NCI-H526 treated with DMSO at 0.1 percent for 48 hours (cell line): ENCODE data around the gene PLEK.
A peak's percentile ranks its signal among the peaks of the same experiment; 100 is the strongest.
"Not testable (repeated sequence)": the region's sequence is repeated elsewhere in the genome, so short reads cannot be mapped to it uniquely, and the experiment has no call there.

Source experiments
- DNase-seq: peaks from one replicate; lab custom pipeline; 2025; lab: John Stamatoyannopoulos, UW

The PLEK gene, protein sequence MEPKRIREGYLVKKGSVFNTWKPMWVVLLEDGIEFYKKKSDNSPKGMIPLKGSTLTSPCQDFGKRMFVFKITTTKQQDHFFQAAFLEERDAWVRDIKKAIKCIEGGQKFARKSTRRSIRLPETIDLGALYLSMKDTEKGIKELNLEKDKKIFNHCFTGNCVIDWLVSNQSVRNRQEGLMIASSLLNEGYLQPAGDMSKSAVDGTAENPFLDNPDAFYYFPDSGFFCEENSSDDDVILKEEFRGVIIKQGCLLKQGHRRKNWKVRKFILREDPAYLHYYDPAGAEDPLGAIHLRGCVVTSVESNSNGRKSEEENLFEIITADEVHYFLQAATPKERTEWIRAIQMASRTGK

DNA sequence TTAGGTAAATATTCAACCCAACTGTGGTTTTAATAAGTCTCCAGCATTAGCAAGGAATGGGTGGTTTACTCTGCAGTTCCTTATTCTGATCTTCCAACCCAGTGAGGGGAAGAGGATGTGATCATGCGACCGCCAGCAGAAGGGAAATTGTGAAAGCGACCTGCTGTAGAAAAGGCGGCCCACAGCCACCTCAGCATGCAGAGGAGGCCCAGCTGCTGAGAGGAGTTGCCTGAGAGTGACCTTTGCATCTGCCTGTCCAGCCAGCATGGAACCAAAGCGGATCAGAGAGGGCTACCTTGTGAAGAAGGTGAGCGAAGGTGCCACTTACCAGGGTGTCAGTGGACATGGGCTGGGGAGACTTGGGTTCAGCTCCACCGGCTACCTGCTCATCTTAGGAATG, at the start of gene PLEK:
Gene PLEK, plus strand, starts transcription at position 196 of the 400 bp plus-strand sequence. Its CDS starts 70 bp downstream, at position 266.
- DNase-seq = no peak

DNA sequence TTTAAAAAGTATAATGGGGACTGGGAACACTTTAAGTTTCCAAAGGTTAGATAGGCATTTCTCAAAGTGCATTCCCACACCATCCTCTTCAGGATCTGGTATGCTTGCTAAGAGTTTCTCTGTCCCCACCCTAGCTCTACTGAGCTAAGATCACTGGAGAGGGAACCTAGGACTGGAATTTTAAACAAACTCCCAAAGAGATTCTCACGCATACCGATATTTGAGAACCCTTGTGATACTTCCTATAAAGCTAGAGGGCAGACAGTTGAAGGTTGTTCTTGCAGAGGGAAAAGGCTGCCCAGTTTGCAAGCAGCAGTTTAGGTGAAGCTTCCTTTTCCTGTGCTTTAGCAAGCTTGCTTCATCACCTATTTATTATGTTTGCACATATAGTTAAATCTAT, 49.0 kb upstream of the PLEK start:
- no peak for DNase-seq

DNA sequence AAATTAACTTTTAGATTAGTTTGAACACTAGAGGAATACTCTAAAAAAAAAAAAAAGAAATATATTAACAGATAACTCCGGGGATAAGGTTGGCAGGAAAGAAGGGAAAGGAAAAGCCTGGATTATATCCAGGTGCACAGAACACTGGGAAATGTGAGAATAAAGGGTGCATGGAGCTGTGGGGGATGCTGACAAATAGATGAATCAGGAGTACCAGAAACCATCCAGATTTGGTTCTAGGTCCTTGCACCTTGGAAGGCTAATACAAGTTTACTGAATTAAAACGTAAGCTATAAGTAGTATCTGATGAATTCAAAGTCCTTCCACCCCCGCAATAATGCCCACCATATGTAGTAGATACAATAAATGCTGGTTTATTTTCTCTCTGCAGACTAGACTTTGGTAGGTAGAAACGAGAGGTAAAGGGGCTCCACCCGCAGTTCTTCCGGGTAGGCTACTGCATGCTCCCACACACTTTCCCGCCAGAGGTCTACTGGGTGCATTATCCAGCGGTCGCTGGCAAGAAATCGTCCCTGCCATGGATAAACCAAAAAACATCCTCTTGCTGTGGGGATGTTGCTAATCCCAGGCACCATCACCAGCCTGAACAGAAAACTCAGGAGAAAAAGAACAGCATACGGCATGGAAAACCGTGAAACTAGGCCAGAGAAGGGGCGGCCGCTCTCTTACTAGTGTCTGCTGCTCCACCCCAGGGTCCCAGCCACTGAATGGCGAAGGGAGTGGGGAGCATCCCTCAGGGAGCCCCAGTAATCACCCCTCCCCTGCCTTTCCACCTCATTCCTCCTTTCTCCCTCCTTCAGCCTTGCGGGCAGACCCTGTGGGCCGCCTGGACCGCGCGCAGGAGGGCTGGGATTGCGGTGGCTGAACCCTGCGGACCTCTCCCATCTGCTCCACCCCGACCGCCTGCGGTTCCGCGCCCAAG, 46.8 kb upstream of the PLEK start:
- DNase-seq = no peak

DNA sequence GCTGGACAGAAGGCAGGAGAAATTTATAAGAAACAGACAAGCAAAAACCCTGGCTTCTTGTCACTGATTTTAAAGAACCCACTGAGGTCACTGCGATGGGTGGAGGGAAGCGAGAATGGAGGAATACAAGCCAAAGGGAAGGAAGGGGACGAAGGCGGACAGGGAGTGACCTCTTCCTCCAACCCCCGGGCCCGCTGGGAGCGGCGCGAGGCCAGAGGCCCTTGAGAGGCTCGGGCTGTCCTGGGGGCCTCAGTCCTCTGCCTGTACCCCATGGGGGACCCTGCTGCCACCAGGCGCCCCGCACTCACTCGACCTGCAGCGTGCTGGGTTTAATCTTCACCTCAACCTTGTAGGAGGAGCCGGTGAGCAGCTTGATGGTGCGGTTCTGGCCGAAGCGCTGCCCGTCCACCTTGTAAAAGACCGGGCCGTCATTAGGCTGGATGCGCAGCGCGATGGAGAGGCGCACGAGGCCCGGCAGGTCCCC, 46.1 kb upstream of the PLEK start:
- DNase-seq = no peak

DNA sequence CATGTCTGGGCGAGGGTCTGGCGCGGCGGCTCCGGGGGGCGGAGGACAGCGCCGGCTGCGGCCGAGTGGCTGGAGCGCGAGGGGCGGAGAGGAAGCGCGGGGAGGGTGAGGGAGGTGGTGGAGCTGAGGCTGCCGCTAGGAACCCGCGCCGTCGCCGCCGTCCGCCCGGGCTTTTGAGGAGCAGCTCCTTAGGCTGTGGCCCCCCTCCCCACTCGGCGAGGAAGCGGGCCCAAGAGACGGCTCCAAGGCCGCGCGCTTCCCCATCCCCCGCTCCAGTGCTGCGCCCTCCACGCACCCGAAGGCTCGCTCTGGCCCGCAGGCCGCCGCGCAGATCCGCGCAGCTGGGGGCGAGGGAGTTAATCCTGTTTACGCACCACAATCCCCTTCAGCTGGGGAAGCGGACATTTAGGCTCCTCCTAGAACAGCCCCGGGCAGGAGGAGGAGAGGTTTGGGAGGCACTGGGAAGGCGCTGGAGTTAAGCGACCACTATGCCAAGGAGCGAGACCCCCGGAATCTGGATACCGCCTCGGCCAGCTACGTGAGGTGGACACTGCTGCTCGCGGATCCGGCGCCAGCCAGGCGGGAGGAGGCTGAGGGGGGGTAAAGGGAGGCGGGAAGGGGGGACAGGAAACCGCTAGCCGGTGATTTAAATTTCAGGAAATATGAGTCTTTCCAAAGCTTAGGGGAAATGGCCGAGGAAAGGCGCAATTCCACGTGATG, 45.5 kb upstream of the PLEK start, which contains the start of gene CNRIP1:
Gene CNRIP1, minus strand, starts transcription at position 552 of the 720 bp plus-strand sequence. Its CDS starts 549 bp downstream, at position 3.
- DNase-seq = no peak

DNA sequence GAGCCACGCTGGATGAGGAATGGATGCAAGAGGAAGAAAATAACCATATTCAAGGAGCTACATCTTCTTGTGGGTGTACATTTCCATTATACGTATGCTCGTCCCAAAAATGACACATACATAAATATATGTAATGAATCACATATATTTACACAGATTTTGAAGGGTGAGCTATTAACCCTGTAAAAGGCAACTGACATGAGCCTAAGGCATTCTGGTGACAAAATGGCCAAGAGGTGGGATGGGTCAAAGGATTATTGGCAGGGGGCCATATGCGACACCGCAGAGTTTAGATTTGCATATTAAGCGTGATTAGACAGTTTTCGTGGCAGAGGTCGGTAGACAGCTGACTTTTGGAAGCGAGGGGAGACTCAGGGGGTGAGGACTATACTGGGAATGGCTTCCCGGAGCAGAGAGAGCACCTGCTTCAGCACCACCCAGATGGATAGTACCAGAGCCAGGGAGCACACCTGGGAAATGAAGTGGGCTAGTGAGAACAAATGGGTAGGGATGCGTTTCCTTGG, 44.9 kb upstream of the PLEK start:
- DNase-seq = peak; percentile 60

DNA sequence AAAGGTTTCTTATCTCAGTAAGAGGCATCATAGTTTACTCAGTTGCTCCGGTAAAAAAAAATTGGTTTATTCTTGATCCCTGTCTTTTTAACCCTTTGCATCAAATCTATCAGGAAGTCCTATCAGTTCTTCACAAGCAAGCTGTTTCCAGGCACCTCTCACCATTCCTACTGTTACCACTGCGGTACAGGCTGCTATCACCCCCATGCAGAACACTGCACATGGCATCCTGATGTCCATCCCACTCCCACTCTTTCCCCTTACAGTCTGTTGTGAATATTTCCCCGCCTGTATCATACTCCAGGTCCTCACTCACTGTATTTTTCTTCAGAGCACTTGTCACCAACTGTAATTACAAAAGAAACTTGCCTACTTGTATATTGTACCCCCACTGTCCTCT, 40.0 kb upstream of the PLEK start:
- DNase-seq = no peak

DNA sequence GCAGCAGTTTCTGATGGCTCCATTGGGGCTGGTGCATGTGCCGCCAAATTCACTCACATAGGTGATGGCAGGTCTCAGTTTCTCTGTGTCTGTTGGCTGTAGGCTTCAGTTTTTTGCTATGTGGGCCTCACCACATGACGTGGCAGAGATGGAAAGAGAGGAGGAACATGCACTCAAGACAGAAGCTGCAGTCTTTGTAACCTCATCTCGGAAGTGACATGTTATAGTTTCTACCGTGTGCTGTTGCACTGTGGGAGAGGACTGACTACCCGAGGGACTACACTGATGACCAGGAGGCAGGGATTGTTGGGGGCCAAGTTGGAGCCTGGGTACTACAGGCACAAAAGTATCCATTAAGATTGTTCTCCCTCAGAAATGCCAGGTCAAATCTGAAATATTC, 36.2 kb upstream of the PLEK start:
- no peak for DNase-seq

DNA sequence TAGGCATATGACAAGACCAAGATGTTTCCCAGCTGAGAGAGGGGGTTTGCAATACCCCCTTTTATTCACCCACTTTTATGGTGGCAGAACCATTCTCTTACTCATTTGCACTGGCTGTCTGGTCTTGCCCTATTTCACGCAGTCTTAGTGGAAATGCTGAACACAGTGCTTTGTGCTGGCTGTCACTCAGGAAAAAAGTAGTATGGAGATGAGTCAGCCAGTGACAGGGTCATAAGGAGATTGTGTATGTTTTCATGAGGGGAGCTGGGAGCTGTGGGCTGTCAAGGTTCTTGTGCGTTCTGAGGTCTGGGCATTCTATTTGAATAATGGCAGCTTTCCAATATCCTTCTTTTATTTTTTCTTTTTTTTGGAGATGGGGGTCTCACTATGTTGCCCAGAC, 34.4 kb upstream of the PLEK start:
- DNase-seq = no peak

DNA sequence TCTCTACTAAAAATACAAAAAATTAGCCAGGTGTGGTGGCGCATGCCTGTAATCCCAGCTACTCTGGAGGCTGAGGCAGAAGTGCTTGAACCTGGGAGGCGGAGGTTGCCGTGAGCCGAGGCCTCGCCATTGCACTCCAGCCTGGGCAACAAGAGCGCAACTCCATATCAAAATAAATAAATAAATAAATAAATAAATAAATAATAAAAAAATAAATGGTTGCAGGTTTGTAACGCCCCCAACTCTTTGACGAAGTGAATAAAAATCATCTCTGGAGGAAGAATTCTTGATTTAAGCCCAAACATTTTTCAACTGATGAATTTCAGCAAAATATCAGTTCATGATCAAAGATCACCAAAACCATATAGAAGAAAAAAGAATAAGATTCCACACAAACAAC, 32.1 kb upstream of the PLEK start:
- no peak for DNase-seq

DNA sequence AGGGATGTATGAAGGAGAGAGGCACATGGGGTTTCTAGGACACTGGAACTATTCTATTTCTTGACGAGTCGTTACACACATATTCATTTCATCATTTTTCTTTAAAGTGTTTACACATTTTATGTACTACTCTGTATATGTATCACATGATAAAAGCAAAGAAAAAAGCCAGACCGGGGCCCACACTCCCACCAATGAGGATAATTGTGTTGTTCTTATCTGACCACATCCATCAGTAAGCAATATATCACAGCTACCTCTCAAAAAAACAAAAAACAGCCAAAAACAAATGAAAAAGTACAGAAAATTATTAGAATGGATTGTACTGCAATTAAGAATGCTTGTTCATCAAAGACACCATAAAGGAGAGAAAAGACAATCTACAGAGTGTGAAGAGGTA, 31.2 kb upstream of the PLEK start:
- DNase-seq = no peak

DNA sequence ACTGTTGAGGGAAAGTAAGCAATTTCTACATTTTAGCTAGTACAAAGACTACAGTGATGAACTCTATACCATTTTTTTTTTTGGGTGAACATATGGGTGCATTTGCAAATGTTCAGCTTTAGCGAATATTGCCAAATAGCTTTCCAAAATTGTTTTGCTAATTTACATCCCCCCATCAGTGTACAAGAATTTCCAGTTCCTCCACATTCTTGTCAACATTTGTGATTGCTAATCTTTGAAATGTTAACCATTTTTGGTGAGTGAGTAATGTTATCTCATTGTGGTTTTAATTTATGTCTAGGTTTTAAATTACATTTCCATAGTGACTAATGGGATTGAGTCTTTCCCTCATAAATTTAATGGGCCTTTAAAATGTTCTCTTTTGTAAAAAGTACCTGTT, 28.9 kb upstream of the PLEK start:
- DNase-seq = no peak

DNA sequence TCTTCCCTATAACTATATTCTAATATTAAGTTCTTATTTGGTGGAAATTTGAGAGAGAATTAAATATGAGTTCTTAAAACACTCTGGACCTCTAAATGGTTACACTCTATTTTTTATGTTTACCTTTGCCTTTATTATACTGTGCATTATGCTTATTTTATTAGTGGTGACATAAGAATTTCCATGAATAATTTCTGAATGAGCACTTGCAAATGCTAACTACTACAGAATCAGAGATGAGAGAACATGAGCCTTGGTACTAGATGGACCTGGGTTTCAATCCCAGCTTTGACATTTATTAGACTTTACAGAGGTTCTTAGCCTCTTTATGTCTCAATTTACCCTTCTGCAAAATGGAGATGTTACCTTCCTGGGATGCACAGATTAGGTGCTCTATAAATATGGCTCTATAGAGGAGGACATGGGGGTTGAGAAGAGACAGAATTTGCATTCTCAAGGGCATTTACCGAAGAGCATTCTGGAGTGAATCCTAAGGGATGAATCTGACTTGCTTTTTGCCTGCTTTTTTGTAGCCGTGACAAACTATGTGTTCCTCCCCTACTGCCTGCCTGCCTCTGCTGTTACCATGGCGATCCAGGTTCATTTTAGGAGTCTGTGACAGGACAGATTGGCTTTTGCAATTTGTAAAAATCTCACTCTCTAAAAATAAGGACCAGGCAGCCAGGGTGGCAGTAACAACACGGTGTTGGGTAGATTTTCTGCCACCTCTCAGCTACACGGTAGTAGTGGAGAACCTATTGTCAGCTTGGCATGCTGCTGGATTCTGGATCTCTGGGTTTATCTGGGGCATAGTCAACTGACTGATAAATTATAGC, 24.6 kb upstream of the PLEK start:
- no peak for DNase-seq

DNA sequence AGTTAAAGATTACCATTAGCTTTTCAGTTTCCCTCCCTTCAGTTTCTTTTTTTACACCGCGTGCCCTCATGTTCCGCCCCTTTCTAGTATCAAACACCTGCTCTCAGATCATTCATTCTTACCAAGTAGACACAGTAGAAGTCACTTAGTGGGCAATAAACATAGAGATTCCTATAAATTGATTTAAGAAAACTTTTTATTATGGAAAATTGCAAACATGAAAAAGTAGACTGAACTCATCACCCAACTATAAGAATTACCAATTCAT, 24.1 kb upstream of the PLEK start:
- DNase-seq = no peak

DNA sequence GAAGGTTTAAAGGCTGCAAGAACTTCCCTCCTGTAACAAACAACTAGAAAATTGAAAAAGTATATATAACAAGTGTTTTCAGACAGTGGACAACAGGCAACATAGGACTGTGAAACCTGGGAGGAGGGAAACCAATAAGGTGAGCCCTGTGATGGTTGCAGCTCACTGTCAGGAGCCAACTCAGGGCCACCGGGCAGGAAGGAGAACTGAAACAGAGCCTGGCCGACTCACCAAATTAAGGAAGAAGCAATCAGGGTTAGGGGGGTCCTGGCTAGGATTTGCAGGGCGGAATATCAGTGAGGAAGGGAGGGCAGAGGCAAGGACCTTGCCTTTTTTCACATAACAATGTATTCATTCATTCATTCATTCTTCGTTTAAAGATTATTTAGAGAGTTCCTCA, 23.5 kb upstream of the PLEK start:
- no peak for DNase-seq

DNA sequence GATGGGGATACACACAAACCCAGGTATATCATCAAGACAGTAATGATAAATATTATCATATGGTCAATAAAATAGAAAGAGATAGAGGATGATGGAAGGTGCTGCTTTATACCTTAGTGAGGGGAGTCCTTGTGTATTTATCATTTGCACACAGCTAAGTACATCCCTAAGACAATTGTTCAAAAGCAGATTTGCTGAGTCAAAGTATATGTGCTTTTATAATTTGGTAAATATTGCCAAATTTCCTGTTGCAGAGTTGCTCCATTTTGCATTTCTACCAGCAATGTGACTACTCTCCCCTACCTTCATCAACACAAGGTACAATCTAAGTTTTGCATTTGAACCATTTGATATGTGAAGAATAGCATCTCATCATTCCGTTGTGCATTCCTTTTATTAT, 22.6 kb upstream of the PLEK start:
- no peak for DNase-seq

DNA sequence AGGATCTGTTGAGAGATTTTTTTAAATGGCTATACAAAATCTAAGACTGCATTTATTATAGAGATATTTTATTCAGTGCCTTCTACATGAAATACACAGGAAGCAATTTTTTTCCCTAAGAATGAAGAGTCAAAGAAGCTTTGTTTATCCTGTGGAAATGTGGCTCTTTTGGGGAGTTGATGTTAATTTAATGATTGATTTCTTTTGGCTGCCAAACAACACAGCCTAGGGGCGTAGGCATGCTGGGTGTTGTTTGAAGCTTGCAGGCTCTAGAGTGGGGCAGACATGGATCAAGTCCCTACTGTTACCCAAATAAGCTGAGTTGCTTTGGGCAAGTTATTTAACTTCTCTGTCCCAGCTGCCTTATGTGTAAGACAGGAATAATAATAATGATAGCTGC, 21.1 kb upstream of the PLEK start:
- no peak for DNase-seq

DNA sequence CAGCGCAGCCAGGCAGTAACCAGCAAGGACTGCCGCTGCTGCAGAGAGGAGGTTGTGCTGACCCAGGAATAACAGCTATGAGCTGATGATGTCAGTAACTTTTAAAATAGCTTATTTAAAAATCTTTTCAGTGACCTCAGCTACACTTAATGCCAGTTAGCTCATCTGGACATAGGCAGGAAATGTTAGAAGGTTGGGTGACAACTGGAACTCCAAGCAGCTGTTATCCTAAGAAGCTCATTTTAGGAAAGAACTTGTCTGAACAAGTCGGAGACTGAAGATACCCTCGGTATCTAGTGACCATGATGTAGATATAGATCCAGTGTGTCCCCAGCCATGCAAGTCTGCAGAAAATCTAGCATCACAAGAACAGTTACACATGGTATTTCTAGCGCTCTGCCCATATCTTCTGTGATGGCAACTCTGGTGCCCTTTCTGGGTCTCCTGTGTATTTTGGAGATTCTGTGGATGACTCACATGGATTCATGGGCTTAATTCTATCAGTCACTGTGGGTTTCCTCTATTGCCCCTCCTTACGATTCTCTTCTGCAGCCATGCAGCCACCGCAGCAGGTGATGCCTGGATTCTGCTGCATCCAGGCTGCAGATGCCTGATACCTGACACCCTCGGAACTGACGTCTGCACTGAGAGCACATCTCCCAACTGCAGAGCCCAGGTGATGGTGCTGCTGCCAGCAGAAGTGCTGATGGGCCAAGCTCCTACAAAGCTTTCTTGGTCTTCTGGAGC, 19.8 kb upstream of the PLEK start:
- DNase-seq = no peak

DNA sequence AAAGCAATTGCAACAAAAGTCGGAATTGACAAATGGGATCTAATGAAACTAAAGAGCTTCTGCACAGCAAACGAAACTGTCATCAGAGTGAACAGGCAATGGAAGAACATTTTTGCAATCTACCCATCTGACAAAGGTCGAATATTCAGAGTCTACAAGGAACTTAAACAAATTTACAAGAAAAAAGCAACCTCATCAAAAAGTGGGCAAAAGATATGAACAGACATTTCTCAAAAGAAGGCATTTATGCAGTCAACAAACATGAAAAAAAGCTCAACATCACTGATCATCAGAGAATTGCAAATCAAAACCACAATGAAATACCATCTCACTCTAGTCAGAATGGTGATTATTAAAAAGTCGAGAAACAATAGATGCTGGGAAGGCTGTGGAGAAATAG, 16.0 kb upstream of the PLEK start:
- DNase-seq = not testable (repeated sequence)

DNA sequence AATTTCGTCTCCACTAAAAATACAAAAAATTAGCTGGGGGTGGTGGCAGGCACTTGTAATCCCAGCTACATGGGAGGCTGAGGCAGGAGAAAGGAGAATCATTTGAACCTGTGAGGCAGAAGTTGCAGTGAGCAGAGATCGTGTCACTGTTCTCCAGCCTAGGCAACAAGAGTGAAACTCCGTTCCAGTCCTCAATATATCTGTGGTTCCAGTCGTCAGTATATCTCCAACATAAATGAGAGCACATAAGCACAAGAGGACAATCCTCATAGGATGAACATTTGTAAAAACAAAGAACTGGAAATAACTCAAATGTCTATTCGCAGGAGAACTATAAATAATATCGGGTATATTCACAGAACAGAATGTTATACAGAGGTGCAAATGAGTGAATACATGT, 13.1 kb upstream of the PLEK start:
- no peak for DNase-seq
